ENCODE measurements around the gene LAMA3.

The LAMA3 gene

GRCh38 chr18:23716966-23717365, 27.7 kb downstream of the LAMA3 start:
- H4K91ac ChIP-seq (ENCODE audit: low read depth, low read length, poor library complexity): no peak overlapping the region
- H3K4me2 ChIP-seq (ENCODE audit: insufficient read depth, low read length, poor library complexity, severe bottlenecking): no peak overlapping the region
- no peak overlapping the region for H2BK120ac ChIP-seq (ENCODE audit: low read depth, low read length)
- peaks cover 0 to 1% of the 10 kb centered on the region in 2 donors for H3K4me1 ChIP-seq (ENCODE audit: control insufficient read depth in 2 of 2, insufficient read depth in 1 of 2, low read depth in 1 of 2, low read length in 2 of 2)
- no peak overlapping the region for H3K9ac ChIP-seq (ENCODE audit: low read depth, low read length, poor library complexity)
- H3K4ac ChIP-seq (ENCODE audit: low read length): no peak overlapping the region
- no peak for DNase-seq (ENCODE audit: low spot score)
- no peak overlapping the region for H3K23ac ChIP-seq (ENCODE audit: low read depth, low read length, poor library complexity)
- no peak overlapping the region for H2BK15ac ChIP-seq (ENCODE audit: low read length)
- H3K14ac ChIP-seq (ENCODE audit: low read length): no peak overlapping the region
- H2BK12ac ChIP-seq (ENCODE audit: low read length): no peak overlapping the region
- no peak overlapping the region for H3K18ac ChIP-seq (ENCODE audit: low read length)
- H2BK5ac ChIP-seq (ENCODE audit: low read length): no peak overlapping the region
- no peaks in the 10 kb centered on the region for H3K79me1 ChIP-seq (ENCODE audit: low read depth, low read length)
- no peak overlapping the region for H3K4me3 ChIP-seq (ENCODE audit: low read length in 2 of 2)
- H2AFZ ChIP-seq (ENCODE audit: low read length): no peak overlapping the region
- H2AK5ac ChIP-seq (ENCODE audit: low read depth, low read length): no peak overlapping the region
- no peaks in the 10 kb centered on the region for H3K27me3 ChIP-seq (ENCODE audit: control insufficient read depth in 3 of 3, insufficient read depth in 3 of 3, low read depth in 1 of 3, low read length in 3 of 3)
- H3K36me3 ChIP-seq (replicated peaks in 1 of 2; ENCODE audit: control insufficient read depth in 2 of 2, insufficient read depth in 2 of 2, low read length in 2 of 2): no peaks in the 10 kb centered on the region
- H3K9me3 ChIP-seq (replicated peaks in 1 of 2; ENCODE audit: control insufficient read depth in 2 of 2, insufficient read depth in 1 of 2, low read depth in 1 of 2, low read length in 2 of 2): peaks cover 0 to 2% of the 10 kb centered on the region in 2 donors
- H4K8ac ChIP-seq (ENCODE audit: low read depth, low read length): no peak overlapping the region
- H3K27ac ChIP-seq (replicated peaks; ENCODE audit: low read length): no peak overlapping the region

GRCh38 chr18:23718243-23718720, 29.0 kb downstream of the LAMA3 start:
- no peak overlapping the region for H3K18ac ChIP-seq (ENCODE audit: low read length)
- no peaks in the 10 kb centered on the region for H3K36me3 ChIP-seq (replicated peaks in 1 of 2; ENCODE audit: control insufficient read depth in 2 of 2, insufficient read depth in 2 of 2, low read length in 2 of 2)
- no peak overlapping the region for H2BK12ac ChIP-seq (ENCODE audit: low read length)
- no peaks in the 10 kb centered on the region for H3K9me3 ChIP-seq (replicated peaks in 1 of 2; ENCODE audit: control insufficient read depth in 2 of 2, insufficient read depth in 1 of 2, low read depth in 1 of 2, low read length in 2 of 2)
- no peak for DNase-seq (ENCODE audit: low spot score)
- H2AK5ac ChIP-seq (ENCODE audit: low read depth, low read length): no peak overlapping the region
- no peak overlapping the region for H4K8ac ChIP-seq (ENCODE audit: low read depth, low read length)
- no peak overlapping the region for H2BK120ac ChIP-seq (ENCODE audit: low read depth, low read length)
- H3K79me1 ChIP-seq (ENCODE audit: low read depth, low read length): no peaks in the 10 kb centered on the region
- no peak overlapping the region for H2BK5ac ChIP-seq (ENCODE audit: low read length)
- H3K14ac ChIP-seq (ENCODE audit: low read length): no peak overlapping the region
- H3K4me2 ChIP-seq (ENCODE audit: insufficient read depth, low read length, poor library complexity, severe bottlenecking): no peak overlapping the region
- H2BK15ac ChIP-seq (ENCODE audit: low read length): no peak overlapping the region
- peaks cover 0 to 4% (median 0%) of the 10 kb centered on the region in 3 experiments for H3K27me3 ChIP-seq (ENCODE audit: control insufficient read depth in 3 of 3, insufficient read depth in 3 of 3, low read depth in 1 of 3, low read length in 3 of 3)
- H3K27ac ChIP-seq (replicated peaks; ENCODE audit: low read length): no peak overlapping the region
- no peak overlapping the region for H2AFZ ChIP-seq (ENCODE audit: low read length)
- no peak overlapping the region for H3K9ac ChIP-seq (ENCODE audit: low read depth, low read length, poor library complexity)
- H4K91ac ChIP-seq (ENCODE audit: low read depth, low read length, poor library complexity): no peak overlapping the region
- peaks cover 0 to 1% of the 10 kb centered on the region in 2 donors for H3K4me1 ChIP-seq (ENCODE audit: control insufficient read depth in 2 of 2, insufficient read depth in 1 of 2, low read depth in 1 of 2, low read length in 2 of 2)
- H3K23ac ChIP-seq (ENCODE audit: low read depth, low read length, poor library complexity): no peak overlapping the region
- H3K4me3 ChIP-seq (ENCODE audit: low read length in 2 of 2): no peak overlapping the region
- H3K4ac ChIP-seq (ENCODE audit: low read length): no peak overlapping the region
- no CpG with 5 or more reads among the region's 5 CpGs for WGBS, 2 donors (ENCODE audit: extremely low coverage in 2 of 2, insufficient read length in 2 of 2, insufficient replicate concordance in 1 of 2)

- Histone ChIP-seq H2AFZ (ENCODE audit: low read length) (no peak overlapping the region), H3K9ac (ENCODE audit: low read depth, low read length, poor library complexity) (no peak overlapping the region), H2BK5ac (ENCODE audit: low read length) (no peak overlapping the region), H3K4me2 (ENCODE audit: insufficient read depth, low read length, poor library complexity, severe bottlenecking) (no peak overlapping the region), H3K27me3 (ENCODE audit: control insufficient read depth in 3 of 3, insufficient read depth in 3 of 3, low read depth in 1 of 3, low read length in 3 of 3) (peaks cover 0 to 4% (median 0%) of the 10 kb centered on the region in 3 experiments), H3K27ac (replicated peaks; ENCODE audit: low read length) (no peak overlapping the region), H4K91ac (ENCODE audit: low read depth, low read length, poor library complexity) (no peak overlapping the region), H3K79me1 (ENCODE audit: low read depth, low read length) (no peaks in the 10 kb centered on the region), H3K18ac (ENCODE audit: low read length) (no peak overlapping the region), H4K8ac (ENCODE audit: low read depth, low read length) (no peak overlapping the region), H3K4me1 (ENCODE audit: control insufficient read depth in 2 of 2, insufficient read depth in 1 of 2, low read depth in 1 of 2, low read length in 2 of 2) (peaks cover 0 to 1% of the 10 kb centered on the region in 2 donors), H2BK120ac (ENCODE audit: low read depth, low read length) (no peak overlapping the region), H2BK12ac (ENCODE audit: low read length) (no peak overlapping the region), H3K4me3 (ENCODE audit: low read length in 2 of 2) (no peak overlapping the region), H3K14ac (ENCODE audit: low read length) (no peak overlapping the region), H3K4ac (ENCODE audit: low read length) (no peak overlapping the region), H2BK15ac (ENCODE audit: low read length) (no peak overlapping the region), H2AK5ac (ENCODE audit: low read depth, low read length) (no peak overlapping the region), H3K23ac (ENCODE audit: low read depth, low read length, poor library complexity) (no peak overlapping the region), H3K9me3 (replicated peaks in 1 of 2; ENCODE audit: control insufficient read depth in 2 of 2, insufficient read depth in 1 of 2, low read depth in 1 of 2, low read length in 2 of 2) (no peaks in the 10 kb centered on the region), H3K36me3 (replicated peaks in 1 of 2; ENCODE audit: control insufficient read depth in 2 of 2, insufficient read depth in 2 of 2, low read length in 2 of 2) (no peaks in the 10 kb centered on the region)
- WGBS, 2 donors (ENCODE audit: extremely low coverage in 2 of 2, insufficient read length in 2 of 2, insufficient replicate concordance in 1 of 2): no CpG with 5 or more reads among the region's 2 CpGs
- no peak for DNase-seq (ENCODE audit: low spot score)
Observed at GRCh38 chr18:23718731-23719130, 29.5 kb downstream of the LAMA3 start.

GRCh38 chr18:23719634-23720201, 30.5 kb downstream of the LAMA3 start:
- Histone ChIP-seq H2AK5ac (ENCODE audit: low read depth, low read length) (no peak overlapping the region), H3K79me1 (ENCODE audit: low read depth, low read length) (no peaks in the 10 kb centered on the region), H3K23ac (ENCODE audit: low read depth, low read length, poor library complexity) (no peak overlapping the region), H2BK5ac (ENCODE audit: low read length) (no peak overlapping the region), H3K36me3 (replicated peaks in 1 of 2; ENCODE audit: control insufficient read depth in 2 of 2, insufficient read depth in 2 of 2, low read length in 2 of 2) (no peaks in the 10 kb centered on the region), H3K27ac (replicated peaks; ENCODE audit: low read length) (no peak overlapping the region), H3K9me3 (replicated peaks in 1 of 2; ENCODE audit: control insufficient read depth in 2 of 2, insufficient read depth in 1 of 2, low read depth in 1 of 2, low read length in 2 of 2) (no peaks in the 10 kb centered on the region), H3K9ac (ENCODE audit: low read depth, low read length, poor library complexity) (no peak overlapping the region), H2BK15ac (ENCODE audit: low read length) (no peak overlapping the region), H3K27me3 (ENCODE audit: control insufficient read depth in 3 of 3, insufficient read depth in 3 of 3, low read depth in 1 of 3, low read length in 3 of 3) (peaks cover 0 to 4% (median 0%) of the 10 kb centered on the region in 3 experiments), H3K18ac (ENCODE audit: low read length) (no peak overlapping the region), H3K4me1 (ENCODE audit: control insufficient read depth in 2 of 2, insufficient read depth in 1 of 2, low read depth in 1 of 2, low read length in 2 of 2) (peaks cover 0 to 1% of the 10 kb centered on the region in 2 donors), H2BK120ac (ENCODE audit: low read depth, low read length) (no peak overlapping the region), H4K91ac (ENCODE audit: low read depth, low read length, poor library complexity) (no peak overlapping the region), H2AFZ (ENCODE audit: low read length) (no peak overlapping the region), H3K14ac (ENCODE audit: low read length) (no peak overlapping the region), H2BK12ac (ENCODE audit: low read length) (no peak overlapping the region), H3K4ac (ENCODE audit: low read length) (no peak overlapping the region), H4K8ac (ENCODE audit: low read depth, low read length) (no peak overlapping the region), H3K4me2 (ENCODE audit: insufficient read depth, low read length, poor library complexity, severe bottlenecking) (no peak overlapping the region), H3K4me3 (ENCODE audit: low read length in 2 of 2) (no peak overlapping the region)
- DNase-seq (ENCODE audit: low spot score): no peak
- WGBS, 2 donors (ENCODE audit: extremely low coverage in 2 of 2, insufficient read length in 2 of 2, insufficient replicate concordance in 1 of 2): no CpG with 5 or more reads among the region's 1 CpG

All from neuronal stem cell (in vitro differentiated cells).